ENCODE results near the gene VENTX.

DNA sequence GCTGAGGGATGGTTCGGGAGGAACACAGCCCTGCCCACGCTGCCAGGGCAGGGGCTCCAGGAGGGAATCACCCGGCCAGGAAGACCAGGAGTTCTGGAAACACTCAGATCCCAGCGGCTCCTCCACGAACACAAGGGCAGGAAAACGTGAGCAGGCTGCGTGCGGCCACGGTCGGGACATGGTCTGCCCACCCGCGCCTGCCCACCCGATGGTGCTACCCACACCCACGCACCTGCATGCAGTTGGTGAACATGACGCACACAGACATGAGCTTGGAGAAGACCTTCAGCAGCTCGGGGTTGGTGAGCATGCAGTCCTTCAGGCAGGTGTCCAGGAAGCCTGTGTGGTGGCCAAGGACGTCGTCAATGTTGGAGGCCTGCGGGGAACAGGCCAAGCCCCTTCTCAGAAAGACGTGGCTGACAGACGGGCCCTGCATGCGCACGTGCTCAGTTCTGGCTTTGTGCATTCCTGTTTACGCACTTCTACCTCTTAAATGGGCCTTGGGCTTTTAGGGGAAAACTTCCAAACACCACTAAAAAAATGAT lies 45.3 kb downstream of the VENTX start:
- TF ChIP-seq, protein P1, sequence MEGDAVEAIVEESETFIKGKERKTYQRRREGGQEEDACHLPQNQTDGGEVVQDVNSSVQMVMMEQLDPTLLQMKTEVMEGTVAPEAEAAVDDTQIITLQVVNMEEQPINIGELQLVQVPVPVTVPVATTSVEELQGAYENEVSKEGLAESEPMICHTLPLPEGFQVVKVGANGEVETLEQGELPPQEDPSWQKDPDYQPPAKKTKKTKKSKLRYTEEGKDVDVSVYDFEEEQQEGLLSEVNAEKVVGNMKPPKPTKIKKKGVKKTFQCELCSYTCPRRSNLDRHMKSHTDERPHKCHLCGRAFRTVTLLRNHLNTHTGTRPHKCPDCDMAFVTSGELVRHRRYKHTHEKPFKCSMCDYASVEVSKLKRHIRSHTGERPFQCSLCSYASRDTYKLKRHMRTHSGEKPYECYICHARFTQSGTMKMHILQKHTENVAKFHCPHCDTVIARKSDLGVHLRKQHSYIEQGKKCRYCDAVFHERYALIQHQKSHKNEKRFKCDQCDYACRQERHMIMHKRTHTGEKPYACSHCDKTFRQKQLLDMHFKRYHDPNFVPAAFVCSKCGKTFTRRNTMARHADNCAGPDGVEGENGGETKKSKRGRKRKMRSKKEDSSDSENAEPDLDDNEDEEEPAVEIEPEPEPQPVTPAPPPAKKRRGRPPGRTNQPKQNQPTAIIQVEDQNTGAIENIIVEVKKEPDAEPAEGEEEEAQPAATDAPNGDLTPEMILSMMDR (IDR thresholded peaks at IDR 0.05 in 2 of 3, conservative IDR thresholded peaks at IDR 0.05 in 1 of 3; ENCODE audit: borderline replicate concordance in 1 of 3, insufficient read depth in 1 of 3, low read depth in 2 of 3, low read length in 2 of 3): no peak
- TF ChIP-seq POLR2A (IDR thresholded peaks at IDR 0.05; ENCODE audit: borderline replicate concordance, extremely low read depth, insufficient read depth, insufficient read length) (no peak), EZH2 (IDR thresholded peaks at IDR 0.05) (no peak), EZH2phosphoT487 (IDR thresholded peaks at IDR 0.05; ENCODE audit: borderline replicate concordance) (no peak), POLR2AphosphoS5 (IDR thresholded peaks at IDR 0.05; ENCODE audit: low read depth, low read length) (no peak), ELF1 (IDR thresholded peaks at IDR 0.05; ENCODE audit: borderline replicate concordance, low read depth) (no peak)
- TF ChIP-seq, protein P2, sequence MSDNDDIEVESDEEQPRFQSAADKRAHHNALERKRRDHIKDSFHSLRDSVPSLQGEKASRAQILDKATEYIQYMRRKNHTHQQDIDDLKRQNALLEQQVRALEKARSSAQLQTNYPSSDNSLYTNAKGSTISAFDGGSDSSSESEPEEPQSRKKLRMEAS (IDR thresholded peaks at IDR 0.05): no peak
- TF ChIP-seq, protein P3, sequence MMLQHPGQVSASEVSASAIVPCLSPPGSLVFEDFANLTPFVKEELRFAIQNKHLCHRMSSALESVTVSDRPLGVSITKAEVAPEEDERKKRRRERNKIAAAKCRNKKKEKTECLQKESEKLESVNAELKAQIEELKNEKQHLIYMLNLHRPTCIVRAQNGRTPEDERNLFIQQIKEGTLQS (IDR thresholded peaks at IDR 0.05): no peak

Data from HCT116 (cell line).